Fibroblast of villous mesenchyme (primary cell): Measurements from ENCODE around the gene RGS9. TPM values are rescaled to one million over a fixed set of nuclear protein-coding genes. Genes with fewer than 3 reads are reported as not detected.
"Not testable (repeated sequence)": the region's sequence is repeated elsewhere in the genome, so short reads cannot be mapped to it uniquely, and the experiment has no call there.

Experiments used
- DNase-seq: peaks from one replicate; pipeline ENCODE4 v3.0.0-alpha.2; 2010; ENCODE audit warnings: low read depth
- H3K4me3 ChIP-seq: 2 replicates; pipeline ENCODE4 v1.5.1; 2011; ENCODE audit warnings: low read depth, mild to moderate bottlenecking, low read length
- total RNA-seq: library from RNA; depleted of rRNA; stranded (reverse); fragments of >200 nt; gene quantifications from 2 replicates; pipeline ENCODE4 v1.2.3, GENCODE V29; 2012
- TF ChIP-seq, protein P1 (sequence below): IDR thresholded peaks from 2 replicates; pipeline ENCODE4 v1.5.1; 2012; ENCODE audit warnings: low read depth, mild to moderate bottlenecking, low read length; ENCODE audit not compliant: insufficient read depth

Gene RGS9
- total RNA-seq, 1 donor, result 2.2 TPM

DNA sequence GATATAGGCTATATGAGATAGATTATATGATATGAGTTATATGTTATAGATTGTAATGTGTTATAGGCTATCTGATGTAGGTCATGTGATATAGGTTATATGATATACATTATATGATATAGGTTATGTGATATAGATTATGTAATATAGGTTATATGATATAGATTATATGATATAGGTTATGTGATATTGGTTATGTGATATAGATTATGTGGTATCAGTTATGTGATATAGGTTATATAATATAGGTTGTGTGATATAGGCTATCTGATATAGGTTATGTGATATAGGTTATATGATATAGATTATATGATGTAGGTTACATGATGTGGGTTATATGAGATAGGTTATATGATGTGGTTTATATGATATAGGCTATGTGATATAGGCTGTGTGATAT lies 68.5 kb downstream of the RGS9 start:
- DNase-seq, result no peak
- no peak overlapping the region for H3K4me3 ChIP-seq
- TF ChIP-seq, protein P1, sequence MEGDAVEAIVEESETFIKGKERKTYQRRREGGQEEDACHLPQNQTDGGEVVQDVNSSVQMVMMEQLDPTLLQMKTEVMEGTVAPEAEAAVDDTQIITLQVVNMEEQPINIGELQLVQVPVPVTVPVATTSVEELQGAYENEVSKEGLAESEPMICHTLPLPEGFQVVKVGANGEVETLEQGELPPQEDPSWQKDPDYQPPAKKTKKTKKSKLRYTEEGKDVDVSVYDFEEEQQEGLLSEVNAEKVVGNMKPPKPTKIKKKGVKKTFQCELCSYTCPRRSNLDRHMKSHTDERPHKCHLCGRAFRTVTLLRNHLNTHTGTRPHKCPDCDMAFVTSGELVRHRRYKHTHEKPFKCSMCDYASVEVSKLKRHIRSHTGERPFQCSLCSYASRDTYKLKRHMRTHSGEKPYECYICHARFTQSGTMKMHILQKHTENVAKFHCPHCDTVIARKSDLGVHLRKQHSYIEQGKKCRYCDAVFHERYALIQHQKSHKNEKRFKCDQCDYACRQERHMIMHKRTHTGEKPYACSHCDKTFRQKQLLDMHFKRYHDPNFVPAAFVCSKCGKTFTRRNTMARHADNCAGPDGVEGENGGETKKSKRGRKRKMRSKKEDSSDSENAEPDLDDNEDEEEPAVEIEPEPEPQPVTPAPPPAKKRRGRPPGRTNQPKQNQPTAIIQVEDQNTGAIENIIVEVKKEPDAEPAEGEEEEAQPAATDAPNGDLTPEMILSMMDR, result no peak

GRCh38 chr17:65207448-65207847 lies 70.3 kb downstream of the RGS9 start:
- not testable (repeated sequence) for H3K4me3 ChIP-seq
- peak; percentile 68 for DNase-seq

DNA sequence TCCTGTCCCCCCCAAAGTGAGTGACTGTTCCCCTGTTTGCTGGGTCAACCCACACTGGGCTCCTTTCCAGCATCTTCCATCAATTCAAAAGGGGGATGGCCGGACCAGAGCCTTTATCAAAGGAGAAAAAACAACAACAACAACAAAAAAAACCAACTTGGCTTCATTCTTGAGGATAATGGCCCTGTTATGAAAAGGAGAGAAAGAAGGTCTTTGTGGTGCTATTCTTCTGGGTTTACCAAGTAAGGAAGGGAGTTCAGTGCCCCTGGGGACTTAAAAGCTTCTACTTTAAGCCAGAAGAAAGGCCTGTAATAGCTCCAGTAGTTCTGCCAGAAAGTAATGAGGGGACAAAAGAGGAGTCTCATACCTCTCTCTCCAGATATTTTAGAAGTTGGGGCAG lies 71.5 kb downstream of the RGS9 start:
- no peak overlapping the region for H3K4me3 ChIP-seq
- TF ChIP-seq, protein P1, result no peak
- no peak for DNase-seq

DNA sequence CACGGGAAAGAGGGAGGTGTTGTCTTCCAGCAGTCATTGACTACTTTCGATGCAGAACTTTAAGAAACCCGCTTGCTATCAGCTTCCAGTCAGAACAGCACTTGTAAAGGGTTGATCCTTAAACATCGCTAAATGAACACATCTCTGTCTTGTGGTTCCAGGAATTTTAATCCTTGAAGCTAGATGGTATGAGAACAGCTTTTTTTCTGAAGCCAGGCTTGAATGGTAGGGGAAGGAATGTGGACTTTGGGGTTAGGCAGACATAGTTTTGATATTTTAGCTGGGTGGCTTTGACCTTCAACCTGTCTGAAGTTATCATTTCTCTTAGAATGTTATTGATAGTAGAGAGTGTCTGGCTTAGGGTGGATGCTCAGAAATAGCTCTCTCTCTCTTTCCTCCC lies 81.1 kb downstream of the RGS9 start:
- peak; percentile 37 for DNase-seq
- H3K4me3 ChIP-seq, result no peak overlapping the region
- TF ChIP-seq, protein P1, result no peak

DNA sequence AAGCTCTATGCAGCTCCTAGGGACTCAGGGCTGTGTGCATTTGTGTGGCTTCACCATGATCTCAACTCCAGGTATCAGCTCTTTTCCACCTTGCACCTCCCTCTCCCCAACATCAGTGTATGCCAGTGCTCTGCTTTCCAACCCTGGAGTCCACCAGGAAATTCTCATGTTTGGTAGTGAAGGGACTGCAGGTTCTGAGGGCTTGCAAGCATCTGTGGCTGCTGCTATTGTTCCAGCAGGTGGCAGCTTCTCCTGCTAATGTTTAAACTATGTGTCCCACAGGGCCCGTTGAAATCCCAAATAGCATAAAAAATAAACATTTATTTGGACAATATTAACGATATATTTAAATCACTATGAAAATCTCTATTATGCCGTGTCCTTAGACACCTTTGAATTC lies 82.0 kb downstream of the RGS9 start:
- TF ChIP-seq, protein P1, result peak; percentile 17
- no peak overlapping the region for H3K4me3 ChIP-seq
- DNase-seq, result no peak

- TF ChIP-seq, protein P1, result no peak
- no peak for DNase-seq
- no peak overlapping the region for H3K4me3 ChIP-seq
These were observed 82.5 kb downstream of the RGS9 start for GRCh38 chr17:65219707-65220106.

GRCh38 chr17:65220732-65221131 lies 83.6 kb downstream of the RGS9 start:
- TF ChIP-seq, protein P1, result no peak
- DNase-seq, result no peak
- H3K4me3 ChIP-seq, result no peak overlapping the region
